ENCODE measurements around the gene RDX.

RDX gene

DNA sequence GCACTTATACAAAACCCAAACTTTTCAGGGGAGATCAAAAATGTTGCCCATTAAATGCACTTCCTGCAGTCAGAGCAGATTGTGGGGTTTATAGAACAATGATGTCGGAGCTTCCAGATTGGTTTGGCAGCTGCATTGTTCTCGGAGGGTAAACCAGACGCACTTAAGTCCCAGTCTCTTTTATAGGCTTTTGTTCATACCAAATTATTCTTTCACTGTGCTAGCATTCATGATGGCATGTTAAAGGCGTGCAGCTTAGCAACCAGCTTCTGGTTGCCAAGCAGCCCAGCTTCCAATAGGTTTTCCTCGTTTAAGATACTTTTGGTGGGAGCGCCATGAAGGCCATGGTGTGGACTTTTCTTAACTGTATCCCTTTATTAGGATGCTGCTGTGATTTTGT is 162.3 kb downstream of the RDX start:
- Histone ChIP-seq H3K36me3 (no peaks in the 10 kb centered on the region), H3K4me3 (no peak overlapping the region), H3K9me3 (no peaks in the 10 kb centered on the region), H3K4me1 (no peaks in the 10 kb centered on the region), H3K27ac (no peak overlapping the region), H3K27me3 (no peaks in the 10 kb centered on the region)
- no peak for TF ChIP-seq CTCF (IDR thresholded peaks at IDR 0.05)
- DNase-seq: no peak
- intact Hi-C loops (cut with DNase I; ENCODE audit: low total_unique reads): no loop called here

GRCh38 chr11:110133160-110133559 is 163.3 kb downstream of the RDX start:
- no peak overlapping the region for H3K27ac ChIP-seq
- intact Hi-C loops (cut with DNase I; ENCODE audit: low total_unique reads): no loop called here
- H3K4me1 ChIP-seq: peaks cover 0 to 2% (median 0%) of the 10 kb centered on the region in 4 donors
- H3K27me3 ChIP-seq: no peaks in the 10 kb centered on the region
- no peaks in the 10 kb centered on the region for H3K36me3 ChIP-seq
- H3K9me3 ChIP-seq: no peaks in the 10 kb centered on the region
- TF ChIP-seq CTCF (IDR thresholded peaks at IDR 0.05): no peak
- no peak overlapping the region for H3K4me3 ChIP-seq
- DNase-seq: no peak

DNA sequence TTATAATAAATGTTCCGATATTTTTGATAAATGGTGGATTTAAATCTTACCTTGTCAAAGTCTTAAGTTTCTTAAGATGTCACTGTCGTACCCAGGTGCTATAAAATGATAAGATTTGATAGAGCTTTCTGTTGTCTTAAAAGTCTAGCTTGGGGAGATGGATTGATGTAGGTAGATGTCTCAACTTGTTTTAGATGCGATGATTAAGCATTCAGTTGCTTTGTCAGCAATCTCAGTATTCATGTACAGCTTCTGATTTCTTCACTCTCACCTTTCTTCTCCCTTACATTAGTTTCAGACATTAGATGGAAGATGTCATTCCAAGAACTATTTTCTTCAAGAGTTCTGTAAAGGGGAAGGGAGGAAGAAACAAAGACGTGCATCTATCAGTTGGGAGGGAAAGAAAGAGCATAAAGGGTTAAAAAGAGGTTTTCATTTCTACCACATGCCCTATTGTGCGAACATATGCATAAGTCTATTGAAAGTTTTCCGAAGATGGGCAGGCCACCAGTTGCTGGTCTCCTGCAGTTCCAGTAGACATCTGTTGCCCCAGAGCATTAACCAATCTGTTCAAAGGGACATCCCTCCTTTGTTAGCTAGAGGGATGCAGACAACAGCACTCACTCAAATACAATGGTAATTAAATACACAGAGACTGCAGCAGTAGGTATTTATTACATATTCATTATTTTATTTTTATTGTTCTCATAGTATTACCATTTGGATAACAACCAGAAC is 164.9 kb downstream of the RDX start:
- no peaks in the 10 kb centered on the region for H3K9me3 ChIP-seq
- no peaks in the 10 kb centered on the region for H3K27me3 ChIP-seq
- intact Hi-C loops (cut with DNase I; ENCODE audit: low total_unique reads): no loop called here
- no peak for TF ChIP-seq CTCF (IDR thresholded peaks at IDR 0.05)
- no peak for DNase-seq
- H3K4me1 ChIP-seq: peaks cover 0 to 3% (median 0%) of the 10 kb centered on the region in 4 donors
- H3K27ac ChIP-seq: no peak overlapping the region
- H3K36me3 ChIP-seq: no peaks in the 10 kb centered on the region
- no peak overlapping the region for H3K4me3 ChIP-seq

DNA sequence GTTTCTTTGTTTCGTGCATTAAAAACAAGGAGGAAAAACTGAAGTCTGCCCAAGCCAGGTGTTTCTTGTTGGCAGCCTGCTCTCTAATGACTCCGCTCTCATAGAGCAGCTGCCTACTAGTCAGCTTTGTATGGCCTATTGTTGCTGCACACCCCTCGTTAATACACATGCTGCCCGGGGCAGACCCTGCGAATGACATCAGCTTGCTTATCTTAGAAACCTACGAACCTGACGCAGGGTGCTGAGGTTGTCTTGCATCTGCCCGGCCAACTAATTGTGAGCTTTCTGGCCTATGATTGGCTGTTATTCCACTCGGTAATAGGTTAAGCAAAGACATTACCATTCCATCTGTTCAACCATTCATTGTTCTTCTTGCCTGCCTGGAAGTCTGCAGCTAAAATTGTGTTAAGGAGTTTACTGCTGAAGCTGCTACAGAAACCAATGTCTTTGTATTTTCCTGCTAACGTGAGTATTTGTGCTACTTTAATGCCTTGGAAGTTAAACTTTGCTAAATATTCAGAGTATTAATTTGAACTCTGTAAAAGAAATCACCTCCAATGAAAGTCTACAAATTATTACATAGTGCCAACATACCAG is 165.7 kb downstream of the RDX start:
- H3K36me3 ChIP-seq: no peaks in the 10 kb centered on the region
- TF ChIP-seq CTCF (IDR thresholded peaks at IDR 0.05): no peak
- no peaks in the 10 kb centered on the region for H3K27me3 ChIP-seq
- no peak overlapping the region for H3K27ac ChIP-seq
- peaks cover 0 to 3% (median 0%) of the 10 kb centered on the region in 4 donors for H3K4me1 ChIP-seq
- no peaks in the 10 kb centered on the region for H3K9me3 ChIP-seq
- no peak overlapping the region for H3K4me3 ChIP-seq
- no peak for DNase-seq
- intact Hi-C loops (cut with DNase I; ENCODE audit: low total_unique reads): no loop called here

- H3K4me1 ChIP-seq: peaks cover 0 to 3% (median 1%) of the 10 kb centered on the region in 4 donors
- H3K4me3 ChIP-seq: no peak overlapping the region
- intact Hi-C loops (cut with DNase I; ENCODE audit: low total_unique reads): no loop called here
- DNase-seq: no peak
- H3K27me3 ChIP-seq: no peaks in the 10 kb centered on the region
- H3K27ac ChIP-seq: no peak overlapping the region
- no peaks in the 10 kb centered on the region for H3K36me3 ChIP-seq
- no peaks in the 10 kb centered on the region for H3K9me3 ChIP-seq
- no peak for TF ChIP-seq CTCF (IDR thresholded peaks at IDR 0.05)
Measured at GRCh38 chr11:110128161-110128560, 168.3 kb downstream of the RDX start.

Measured in tibial artery (tissue), 4 donors.